ENCODE data around the gene WWOX.

GRCh38 chr16:79134300-79134699 lies 1034.8 kb downstream of the WWOX start:
- no peak for TF ChIP-seq CTCF (IDR thresholded peaks at IDR 0.05; ENCODE audit: poor library complexity, severe bottlenecking)
- no peak for TF ChIP-seq REST (IDR thresholded peaks at IDR 0.05; ENCODE audit: borderline replicate concordance)
- no peak for TF ChIP-seq EP300 (conservative IDR thresholded peaks at IDR 0.05; ENCODE audit: poor library complexity, severe bottlenecking)
- TF ChIP-seq POLR2AphosphoS5 (IDR thresholded peaks at IDR 0.05) = no peak
- no peak for TF ChIP-seq EZH2 (IDR thresholded peaks at IDR 0.05; ENCODE audit: borderline replicate concordance, insufficient read depth, low read length, poor library complexity, severe bottlenecking)
- TF ChIP-seq RAD21 (conservative IDR thresholded peaks at IDR 0.05) = no peak
- no peak for TF ChIP-seq TAF1 (IDR thresholded peaks at IDR 0.05; ENCODE audit: low read depth)
- TF ChIP-seq SMC3 (conservative IDR thresholded peaks at IDR 0.05; ENCODE audit: poor library complexity) = no peak

Data from neural cell (in vitro differentiated cells).